Measurements from ENCODE around the gene TLK2. TPM values are rescaled to one million over a fixed set of nuclear protein-coding genes. Genes with fewer than 3 reads are reported as not detected.
"Not testable (repeated sequence)": the region's sequence is repeated elsewhere in the genome, so short reads cannot be mapped to it uniquely, and the experiment has no call there.

TLK2 gene
- total RNA-seq (2022) = 60.4 and 68.8 TPM in 2 replicates
- percentile 84 among the genes with signal in this experiment for Bru-seq, nascent RNA
- percentile 77 among the genes with signal in this experiment for BruChase-seq, experiment 1, labeled RNA remaining after a 2-hour chase
- BruChase-seq, experiment 2, labeled RNA remaining after a 6-hour chase = percentile 72 among the genes with signal in this experiment
- long read RNA-seq, transcript TLK2-202 (21 exons, 3,227 nt) = minor isoform, 8 of 56 reads
- long read RNA-seq, transcript TLK2-203 (22 exons, 3,449 nt) = major isoform, 10 of 56 reads
- long read RNA-seq, partial matches to known transcripts = 8 of 56 reads
- long read RNA-seq, other reads (novel, unspliced or antisense) = 28 of 56 reads

DNA sequence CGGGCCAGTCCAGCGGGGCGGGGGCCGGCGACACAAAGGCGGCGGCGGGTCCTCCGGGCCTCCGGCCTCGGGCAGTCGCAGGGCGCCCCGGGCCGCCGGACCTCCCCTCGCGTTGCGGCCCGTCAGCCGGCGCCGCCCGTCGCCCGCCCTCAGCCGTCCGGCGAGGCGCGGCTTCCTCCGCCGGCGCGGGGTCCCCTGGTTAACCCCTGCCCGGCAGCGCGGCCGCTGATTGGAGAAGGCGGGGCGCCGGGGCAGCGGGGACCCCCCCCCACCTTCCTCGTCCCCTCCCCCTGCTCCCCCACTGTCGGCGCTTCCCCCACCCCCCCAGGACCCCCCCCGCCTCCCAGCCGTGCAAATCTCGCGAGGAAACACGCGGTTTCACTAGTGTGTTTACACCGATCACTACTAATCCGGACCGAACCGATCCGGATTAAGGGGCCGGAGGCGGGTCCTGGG is at the start of gene TLK2:
TSS of gene TLK2 (plus strand) at position 402 of the 456 bp plus-strand sequence. CDS start 2,301 bp downstream, outside the sequence.
- ChIA-PET CTCF (no interaction called here), POLR2A (no interaction called here)
- peaks cover 13% of the 10 kb centered on the region for H3K4me1 Mint-ChIP-seq (ENCODE audit: low read depth, unreplicated experiment)
- Histone ChIP-seq H3K9me3 (no peaks in the 10 kb centered on the region), H3K36me3 (ENCODE audit: control insufficient read depth, insufficient read depth, low read length) (no peaks in the 10 kb centered on the region), H3K27me3 (replicated peaks; ENCODE audit: control insufficient read depth, insufficient read depth, low read length) (no peaks in the 10 kb centered on the region), H3K4me1 (0 out of 2 replicates have a peak, but pooled peaks cover 1% of the 10 kb centered on the region), H3K4me3 (ENCODE audit: low read depth, low read length) (peak within 1 kb of the TSS; percentile 59)
- TF ChIP-seq, protein P1, sequence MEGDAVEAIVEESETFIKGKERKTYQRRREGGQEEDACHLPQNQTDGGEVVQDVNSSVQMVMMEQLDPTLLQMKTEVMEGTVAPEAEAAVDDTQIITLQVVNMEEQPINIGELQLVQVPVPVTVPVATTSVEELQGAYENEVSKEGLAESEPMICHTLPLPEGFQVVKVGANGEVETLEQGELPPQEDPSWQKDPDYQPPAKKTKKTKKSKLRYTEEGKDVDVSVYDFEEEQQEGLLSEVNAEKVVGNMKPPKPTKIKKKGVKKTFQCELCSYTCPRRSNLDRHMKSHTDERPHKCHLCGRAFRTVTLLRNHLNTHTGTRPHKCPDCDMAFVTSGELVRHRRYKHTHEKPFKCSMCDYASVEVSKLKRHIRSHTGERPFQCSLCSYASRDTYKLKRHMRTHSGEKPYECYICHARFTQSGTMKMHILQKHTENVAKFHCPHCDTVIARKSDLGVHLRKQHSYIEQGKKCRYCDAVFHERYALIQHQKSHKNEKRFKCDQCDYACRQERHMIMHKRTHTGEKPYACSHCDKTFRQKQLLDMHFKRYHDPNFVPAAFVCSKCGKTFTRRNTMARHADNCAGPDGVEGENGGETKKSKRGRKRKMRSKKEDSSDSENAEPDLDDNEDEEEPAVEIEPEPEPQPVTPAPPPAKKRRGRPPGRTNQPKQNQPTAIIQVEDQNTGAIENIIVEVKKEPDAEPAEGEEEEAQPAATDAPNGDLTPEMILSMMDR (IDR thresholded peaks at IDR 0.05; ENCODE audit: insufficient read depth in 1 of 2, low read depth in 1 of 2, low read length in 1 of 2, severe bottlenecking in 1 of 2, unreplicated experiment in 1 of 2) = no peak
- peak within 1 kb of the TSS; percentile 92 for H3K4me3 Mint-ChIP-seq (ENCODE audit: unreplicated experiment)
- H3K9me3 Mint-ChIP-seq (ENCODE audit: unreplicated experiment) = no peaks in the 10 kb centered on the region
- BruUV-seq (replicated peaks) = no TSS peak
- peaks cover 23% of the 10 kb centered on the region for H3K36me3 Mint-ChIP-seq (ENCODE audit: insufficient read depth, unreplicated experiment)
- H3K27ac Mint-ChIP-seq (ENCODE audit: unreplicated experiment) = peak within 1 kb of the TSS; percentile 95
- DNase-seq = peak; percentile 83 to 89
- intact Hi-C loops (cut with micrococcal nuclease; ENCODE audit: unreplicated experiment) = no loop called here
- no peaks in the 10 kb centered on the region for H3K27me3 Mint-ChIP-seq (ENCODE audit: insufficient read depth, unreplicated experiment)

DNA sequence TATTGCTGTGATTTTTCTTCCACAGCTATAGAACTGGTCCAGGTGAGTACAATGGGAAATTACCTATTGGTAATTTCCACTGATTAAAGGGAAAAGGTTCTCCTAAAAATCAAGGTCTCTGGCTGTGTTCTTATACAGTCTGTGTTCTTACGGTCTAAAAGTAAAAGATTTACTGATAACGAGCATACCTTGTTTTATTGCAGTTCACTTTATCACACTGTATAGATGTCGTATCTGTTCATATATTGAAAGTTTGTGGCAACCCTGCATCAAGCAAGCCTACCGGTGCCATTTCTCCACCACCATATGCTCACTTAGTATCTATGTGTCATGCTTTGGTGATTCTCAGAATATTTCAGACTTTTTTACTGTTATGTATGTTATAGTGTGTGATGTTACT is 43.4 kb upstream of the TLK2 start:
- DNase-seq; H3K27me3 ChIP-seq (replicated peaks; ENCODE audit: control insufficient read depth, insufficient read depth, low read length); H3K9me3 ChIP-seq; H3K4me1 ChIP-seq; H3K4me1 Mint-ChIP-seq (ENCODE audit: low read depth, unreplicated experiment); BruUV-seq (replicated peaks); CTCF ChIA-PET; H3K9me3 Mint-ChIP-seq (ENCODE audit: unreplicated experiment); H3K27me3 Mint-ChIP-seq (ENCODE audit: insufficient read depth, unreplicated experiment); H3K4me3 ChIP-seq (ENCODE audit: low read depth, low read length); H3K4me3 Mint-ChIP-seq (ENCODE audit: unreplicated experiment); intact Hi-C loops (cut with micrococcal nuclease; ENCODE audit: unreplicated experiment); POLR2A ChIA-PET; H3K27ac Mint-ChIP-seq (ENCODE audit: unreplicated experiment); H3K36me3 ChIP-seq (ENCODE audit: control insufficient read depth, insufficient read depth, low read length): not testable (repeated sequence)
- H3K36me3 Mint-ChIP-seq (ENCODE audit: insufficient read depth, unreplicated experiment) = peaks cover 50% of the 10 kb centered on the region

DNA sequence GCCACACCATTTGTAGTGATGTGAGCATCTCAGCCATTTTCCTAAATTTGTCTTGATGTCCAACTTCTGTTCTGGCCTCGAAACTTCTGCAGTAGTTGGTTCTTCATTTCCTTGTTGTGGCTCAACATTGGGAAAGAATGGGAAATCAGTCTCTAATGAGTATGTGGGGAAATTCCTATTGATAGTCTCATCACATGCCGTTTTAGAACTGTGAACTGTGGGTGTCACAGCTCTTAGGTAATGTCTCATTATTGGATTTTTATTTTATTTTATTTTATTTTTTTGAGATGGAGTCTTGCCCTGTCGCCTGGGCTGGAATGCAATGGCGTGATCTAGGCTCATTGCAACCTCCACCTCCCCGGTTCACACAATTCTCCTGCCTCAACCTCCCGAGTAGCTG is 37.4 kb upstream of the TLK2 start:
- H3K27me3 Mint-ChIP-seq (ENCODE audit: insufficient read depth, unreplicated experiment); H3K36me3 ChIP-seq (ENCODE audit: control insufficient read depth, insufficient read depth, low read length); H3K9me3 Mint-ChIP-seq (ENCODE audit: unreplicated experiment); H3K4me3 ChIP-seq (ENCODE audit: low read depth, low read length); intact Hi-C loops (cut with micrococcal nuclease; ENCODE audit: unreplicated experiment); CTCF ChIA-PET; H3K27me3 ChIP-seq (replicated peaks; ENCODE audit: control insufficient read depth, insufficient read depth, low read length); BruUV-seq (replicated peaks); DNase-seq; H3K27ac Mint-ChIP-seq (ENCODE audit: unreplicated experiment); H3K9me3 ChIP-seq; H3K4me3 Mint-ChIP-seq (ENCODE audit: unreplicated experiment); H3K4me1 ChIP-seq; POLR2A ChIA-PET; H3K4me1 Mint-ChIP-seq (ENCODE audit: low read depth, unreplicated experiment): not testable (repeated sequence)
- peaks cover 72% of the 10 kb centered on the region for H3K36me3 Mint-ChIP-seq (ENCODE audit: insufficient read depth, unreplicated experiment)

DNA sequence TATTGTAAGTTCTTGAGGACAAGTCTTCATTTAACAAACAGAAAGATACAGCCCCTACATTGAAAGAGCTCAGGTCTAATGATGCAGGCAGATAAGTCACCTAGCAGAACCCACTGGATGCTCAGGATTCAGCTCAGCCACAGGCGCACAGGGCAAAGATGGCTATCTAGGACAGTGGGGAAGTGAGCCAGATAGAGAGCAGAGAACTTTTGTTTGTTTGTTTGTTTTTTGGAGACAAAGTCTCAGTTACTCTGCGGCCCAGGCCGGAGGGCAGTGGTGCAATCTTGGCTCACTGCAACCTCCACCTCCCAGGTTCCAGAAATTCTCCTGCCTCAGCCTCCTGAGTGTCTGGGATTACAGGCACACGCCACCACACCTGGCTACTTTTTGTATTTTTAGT is 34.6 kb upstream of the TLK2 start:
- Mint-ChIP-seq H3K4me1 (ENCODE audit: low read depth, unreplicated experiment) (no peaks in the 10 kb centered on the region), H3K27ac (ENCODE audit: unreplicated experiment) (no peak overlapping the region), H3K36me3 (ENCODE audit: insufficient read depth, unreplicated experiment) (peaks cover 83% of the 10 kb centered on the region), H3K27me3 (ENCODE audit: insufficient read depth, unreplicated experiment) (no peaks in the 10 kb centered on the region), H3K4me3 (ENCODE audit: unreplicated experiment) (no peak overlapping the region), H3K9me3 (ENCODE audit: unreplicated experiment) (no peaks in the 10 kb centered on the region)
- Histone ChIP-seq H3K9me3 (no peaks in the 10 kb centered on the region), H3K27me3 (replicated peaks; ENCODE audit: control insufficient read depth, insufficient read depth, low read length) (no peaks in the 10 kb centered on the region), H3K4me1 (no peaks in the 10 kb centered on the region), H3K36me3 (ENCODE audit: control insufficient read depth, insufficient read depth, low read length) (0 out of 2 replicates have a peak, but pooled peaks cover 1% of the 10 kb centered on the region), H3K4me3 (ENCODE audit: low read depth, low read length) (no peak overlapping the region)
- TF ChIP-seq, protein P1 (IDR thresholded peaks at IDR 0.05; ENCODE audit: insufficient read depth in 1 of 2, low read depth in 1 of 2, low read length in 1 of 2, severe bottlenecking in 1 of 2, unreplicated experiment in 1 of 2) = no peak
- ChIA-PET CTCF (no interaction called here), POLR2A (no interaction called here)
- intact Hi-C loops (cut with micrococcal nuclease; ENCODE audit: unreplicated experiment) = no loop called here
- BruUV-seq (replicated peaks) = no TSS peak
- no peak for DNase-seq

DNA sequence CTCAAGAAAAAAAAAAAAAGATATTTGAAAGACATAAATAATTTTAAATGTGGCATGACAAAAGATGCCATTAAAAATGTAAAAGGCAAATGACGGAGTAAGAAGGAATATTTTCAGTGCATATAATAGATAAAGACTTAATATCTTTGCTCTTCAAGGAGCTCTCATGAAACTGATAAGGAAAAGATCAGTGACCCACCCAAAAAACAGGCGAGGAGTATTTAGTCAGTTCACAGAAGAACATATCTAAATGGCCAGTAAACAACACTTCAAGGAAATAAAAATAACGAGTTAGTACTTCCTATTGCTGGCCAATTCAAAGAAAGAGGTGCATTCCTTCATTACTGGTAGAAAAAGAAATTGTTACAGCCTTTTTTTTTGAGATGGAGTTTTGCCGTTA is 32.8 kb upstream of the TLK2 start:
- H3K27me3 Mint-ChIP-seq (ENCODE audit: insufficient read depth, unreplicated experiment); H3K27me3 ChIP-seq (replicated peaks; ENCODE audit: control insufficient read depth, insufficient read depth, low read length); CTCF ChIA-PET; POLR2A ChIA-PET; H3K4me3 ChIP-seq (ENCODE audit: low read depth, low read length); intact Hi-C loops (cut with micrococcal nuclease; ENCODE audit: unreplicated experiment); H3K36me3 ChIP-seq (ENCODE audit: control insufficient read depth, insufficient read depth, low read length); H3K9me3 Mint-ChIP-seq (ENCODE audit: unreplicated experiment); BruUV-seq (replicated peaks); H3K4me3 Mint-ChIP-seq (ENCODE audit: unreplicated experiment); DNase-seq; H3K4me1 ChIP-seq; H3K9me3 ChIP-seq; H3K4me1 Mint-ChIP-seq (ENCODE audit: low read depth, unreplicated experiment); H3K27ac Mint-ChIP-seq (ENCODE audit: unreplicated experiment): not testable (repeated sequence)
- peaks cover 72% of the 10 kb centered on the region for H3K36me3 Mint-ChIP-seq (ENCODE audit: insufficient read depth, unreplicated experiment)

All from Caco-2 (cell line).